Breast epithelium (tissue), 4 donors: Measurements from ENCODE around the gene PARP9. TPM values are rescaled to one million over a fixed set of nuclear protein-coding genes. Genes with fewer than 3 reads are reported as not detected.

ENCODE experiments used
- DNase-seq, 2 donors: peaks; one replicate each; pipeline ENCODE4 v3.0.0-alpha.2; 2019; ENCODE audit warnings: low spot score in 2 of 2
- H3K27ac ChIP-seq, 2 donors: fragments of 200-600 bp; sonication (generic) in 1 of 2; one replicate each; pipeline ENCODE4 v1.5.1; 2016 to 2019; ENCODE audit warnings: mild to moderate bottlenecking in 1 of 2
- H3K27me3 ChIP-seq, 2 donors: fragments of 200-600 bp; sonication (generic) in 1 of 2; one replicate each; pipeline versions ENCODE4 v1.5.1 to v1.6.0; 2017 to 2019; ENCODE audit warnings: control low read depth in 1 of 2, mild to moderate bottlenecking in 1 of 2
- H3K36me3 ChIP-seq: fragments of 200-600 bp; one replicate; pipeline ENCODE4 v1.5.1; 2019
- H3K4me1 ChIP-seq, 2 donors: fragments of 200-600 bp; sonication (generic); one replicate each; pipeline ENCODE4 v1.5.1; 2016 to 2019; ENCODE audit warnings: control low read depth in 1 of 2
- H3K4me3 ChIP-seq, 3 donors: fragments of 200-600 bp; sonication (generic); 1 replicate in 2 of 3; 2 replicates in 1 of 3; pipeline ENCODE4 v1.5.1; 2016 to 2019; ENCODE audit warnings: mild to moderate bottlenecking in 3 of 3, moderate library complexity in 2 of 3
- H3K9me3 ChIP-seq, 2 donors: fragments of 200-600 bp; sonication (generic) in 1 of 2; one replicate each; pipeline ENCODE4 v1.5.1; 2016 to 2019; ENCODE audit warnings: control low read depth in 1 of 2
- CTCF ChIP-seq, 3 donors: fragments of 450-650 bp; IDR thresholded peaks; one replicate each; pipeline ENCODE4 v1.5.1; 2016 to 2017; ENCODE audit warnings: antibody characterized with exemption in 3 of 3, mild to moderate bottlenecking in 3 of 3, moderate library complexity in 3 of 3
- POLR2A ChIP-seq: fragments of 450-650 bp; IDR thresholded peaks from one replicate; pipeline ENCODE4 v1.6.1; 2016; ENCODE audit warnings: antibody characterized with exemption, mild to moderate bottlenecking, moderate library complexity
- POLR2AphosphoS5 ChIP-seq, 3 donors: sonication (generic); formaldehyde crosslinking; IDR thresholded peaks; one replicate each; pipeline ENCODE4 v1.6.1; 2017; ENCODE audit warnings: antibody characterized with exemption in 3 of 3
- intact Hi-C: fragments of 100-400 bp; cut with DNase I; formaldehyde crosslinking; loops from one replicate; pipeline ENCODE4 v1.15.1; 2023; ENCODE audit warnings: low total_unique reads
- total RNA-seq, 3 donors: library from RNA; depleted of rRNA; stranded (reverse); fragments of >200 nt; gene quantifications; one replicate each; pipeline ENCODE4 v1.1.0, GENCODE V29; 2016

The PARP9 gene
- total RNA-seq, 3 donors from 2014 or later: 17.4 to 55.1 (median 39.7) TPM

- no peak overlapping the region for H3K27ac ChIP-seq
- TF ChIP-seq CTCF (IDR thresholded peaks at IDR 0.05): no peak
- TF ChIP-seq POLR2A: no peak
- TF ChIP-seq POLR2AphosphoS5 (IDR thresholded peaks at IDR 0.05): no peak
- intact Hi-C loops: no loop called here
- H3K36me3 ChIP-seq: peaks cover 9% of the 10 kb centered on the region
- H3K9me3 ChIP-seq: no peaks in the 10 kb centered on the region
- H3K4me3 ChIP-seq: no peak overlapping the region
- no peaks in the 10 kb centered on the region for H3K4me1 ChIP-seq
- H3K27me3 ChIP-seq: no peaks in the 10 kb centered on the region
- DNase-seq: no peak
Observed at GRCh38 chr3:122553171-122553570, 10.9 kb downstream of the PARP9 start.

GRCh38 chr3:122548619-122549018 lies 15.5 kb downstream of the PARP9 start:
- no peaks in the 10 kb centered on the region for H3K36me3 ChIP-seq
- intact Hi-C loops: no loop called here
- H3K27ac ChIP-seq: no peak overlapping the region
- H3K4me1 ChIP-seq: no peaks in the 10 kb centered on the region
- TF ChIP-seq POLR2AphosphoS5 (IDR thresholded peaks at IDR 0.05) (no peak), POLR2A (no peak), CTCF (IDR thresholded peaks at IDR 0.05) (no peak)
- no peaks in the 10 kb centered on the region for H3K27me3 ChIP-seq
- no peak overlapping the region for H3K4me3 ChIP-seq
- no peaks in the 10 kb centered on the region for H3K9me3 ChIP-seq
- DNase-seq: no peak

- Histone ChIP-seq H3K9me3 (no peaks in the 10 kb centered on the region), H3K27me3 (no peaks in the 10 kb centered on the region), H3K36me3 (no peaks in the 10 kb centered on the region), H3K4me3 (no peak overlapping the region), H3K27ac (no peak overlapping the region), H3K4me1 (no peaks in the 10 kb centered on the region)
- TF ChIP-seq POLR2A (no peak), POLR2AphosphoS5 (IDR thresholded peaks at IDR 0.05) (no peak), CTCF (IDR thresholded peaks at IDR 0.05) (no peak)
- no peak for DNase-seq
- intact Hi-C loops: no loop called here
Observed at GRCh38 chr3:122548076-122548475, 16.0 kb downstream of the PARP9 start.

- H3K36me3 ChIP-seq: no peaks in the 10 kb centered on the region
- H3K27ac ChIP-seq: no peak overlapping the region
- no peak for DNase-seq
- intact Hi-C loops: no loop called here
- no peak for TF ChIP-seq POLR2A
- no peak for TF ChIP-seq POLR2AphosphoS5 (IDR thresholded peaks at IDR 0.05)
- no peak for TF ChIP-seq CTCF (IDR thresholded peaks at IDR 0.05)
- H3K4me3 ChIP-seq: no peak overlapping the region
- H3K27me3 ChIP-seq: no peaks in the 10 kb centered on the region
- no peaks in the 10 kb centered on the region for H3K4me1 ChIP-seq
- H3K9me3 ChIP-seq: no peaks in the 10 kb centered on the region
Observed at GRCh38 chr3:122546151-122546550, 17.9 kb downstream of the PARP9 start.

GRCh38 chr3:122538956-122539490 lies 25.1 kb downstream of the PARP9 start:
- no peaks in the 10 kb centered on the region for H3K36me3 ChIP-seq
- no peaks in the 10 kb centered on the region for H3K27me3 ChIP-seq
- DNase-seq: no peak
- no peak for TF ChIP-seq POLR2AphosphoS5 (IDR thresholded peaks at IDR 0.05)
- no peak for TF ChIP-seq POLR2A
- no peak for TF ChIP-seq CTCF (IDR thresholded peaks at IDR 0.05)
- intact Hi-C loops: loop anchor here (10.0 kb wide), 1 partner anchor 874 kb away; the partner anchor contains the start of gene HCLS1
- no peaks in the 10 kb centered on the region for H3K9me3 ChIP-seq
- no peak overlapping the region for H3K27ac ChIP-seq
- H3K4me1 ChIP-seq: no peaks in the 10 kb centered on the region
- H3K4me3 ChIP-seq: no peak overlapping the region
